Measurements from ENCODE around the gene TRPM2.

GRCh38 chr21:44345495-44345894 lies 7.9 kb upstream of the TRPM2 start:
- no peak for TF ChIP-seq CTCF (IDR thresholded peaks at IDR 0.05; ENCODE audit: low read depth, low read length)
- TF ChIP-seq EZH2phosphoT487 (IDR thresholded peaks at IDR 0.05; ENCODE audit: low read depth) = no peak

Measured in OCI-LY3 (cell line).